SK-N-SH treated with all-trans-retinoic acid at 6 μM for 48 hours (cell line): ENCODE results near the gene SFRP2.

Source experiments
- ATAC-seq: fragments of 200-7000 bp; cut with Tn5 transposase; 3 replicates; pipeline ENCODE4 v1.9.1; 2020; ENCODE audit warnings: mild to moderate bottlenecking, moderate library complexity
- ARNTL ChIP-seq: fragments of 450-650 bp; formaldehyde crosslinking; IDR thresholded peaks from 2 replicates; pipeline ENCODE4 v1.5.0; 2020; ENCODE audit warnings: low read depth, mild to moderate bottlenecking, moderate library complexity, borderline replicate concordance
- BACH2 ChIP-seq: fragments of 250-450 bp; sonication (Bioruptor Pico); IDR thresholded peaks from 2 replicates; pipeline ENCODE4 v1.9.0; 2021; ENCODE audit warnings: mild to moderate bottlenecking, borderline replicate concordance
- CREB5 ChIP-seq: fragments of 250-450 bp; sonication (Bioruptor Pico); IDR thresholded peaks from 2 replicates; pipeline ENCODE4 v1.5.1; 2020; ENCODE audit warnings: low read depth, mild to moderate bottlenecking, moderate library complexity
- CSDC2 ChIP-seq: fragments of 250-450 bp; sonication (Bioruptor Pico); IDR thresholded peaks from 2 replicates; pipeline ENCODE4 v1.5.0; 2020; ENCODE audit warnings: mild to moderate bottlenecking, moderate library complexity
- CSRNP3 ChIP-seq: fragments of 250-450 bp; sonication (Bioruptor Pico); IDR thresholded peaks from 2 replicates; pipeline ENCODE4 v1.5.1; 2021; ENCODE audit warnings: mild to moderate bottlenecking, moderate library complexity
- ESRRG ChIP-seq: fragments of 250-450 bp; sonication (Bioruptor Pico); IDR thresholded peaks from 2 replicates; pipeline ENCODE4 v1.6.1; 2021; ENCODE audit warnings: mild to moderate bottlenecking
- GLIS3 ChIP-seq: fragments of 250-450 bp; sonication (Bioruptor Pico); IDR thresholded peaks from 2 replicates; pipeline ENCODE4 v1.5.0; 2020; ENCODE audit warnings: mild to moderate bottlenecking, moderate library complexity
- ISL1 ChIP-seq: fragments of 250-450 bp; sonication (Bioruptor Pico); IDR thresholded peaks from 2 replicates; pipeline ENCODE4 v2.1.2; 2022; ENCODE audit warnings: mild to moderate bottlenecking, moderate library complexity
- OSR1 ChIP-seq: fragments of 250-450 bp; sonication (Bioruptor Pico); IDR thresholded peaks from 2 replicates; pipeline ENCODE4 v1.8.0; 2022; ENCODE audit warnings: moderate library complexity, mild to moderate bottlenecking, inconsistent platforms
- PATZ1 ChIP-seq: fragments of 250-450 bp; sonication (Bioruptor Pico); IDR thresholded peaks from 2 replicates; pipeline ENCODE4 v1.8.0; 2020; ENCODE audit warnings: mild to moderate bottlenecking, moderate library complexity, borderline replicate concordance
- PPARA ChIP-seq: fragments of 250-450 bp; sonication (Bioruptor Pico); IDR thresholded peaks from 2 replicates; pipeline ENCODE4 v1.5.0; 2020; ENCODE audit warnings: mild to moderate bottlenecking, borderline replicate concordance
- TCF4 ChIP-seq: fragments of 250-450 bp; sonication (Bioruptor Pico); IDR thresholded peaks from 2 replicates; pipeline ENCODE4 v1.8.0; 2021; ENCODE audit warnings: mild to moderate bottlenecking, moderate library complexity, borderline replicate concordance
- TOX ChIP-seq: fragments of 250-450 bp; sonication (Bioruptor Pico); IDR thresholded peaks from 2 replicates; pipeline ENCODE4 v1.8.0; 2021; ENCODE audit warnings: mild to moderate bottlenecking, moderate library complexity, borderline replicate concordance
- TSHZ2 ChIP-seq: fragments of 250-450 bp; sonication (Bioruptor Pico); IDR thresholded peaks from 2 replicates; pipeline ENCODE4 v1.5.0; 2020; ENCODE audit warnings: mild to moderate bottlenecking, moderate library complexity
- ZC3H10 ChIP-seq: fragments of 250-450 bp; sonication (Bioruptor Pico); IDR thresholded peaks from 2 replicates; pipeline ENCODE4 v1.5.1; 2021; ENCODE audit warnings: mild to moderate bottlenecking, moderate library complexity
- ZNF565 ChIP-seq: fragments of 450-650 bp; formaldehyde crosslinking; conservative IDR thresholded peaks from 2 replicates; pipeline ENCODE4 v1.5.0; 2020; ENCODE audit warnings: low read depth, mild to moderate bottlenecking, moderate library complexity
- ZNF70 ChIP-seq: fragments of 450-650 bp; formaldehyde crosslinking; IDR thresholded peaks from 2 replicates; pipeline ENCODE4 v1.5.0; 2020; ENCODE audit warnings: mild to moderate bottlenecking, moderate library complexity
- ZNF8 ChIP-seq: fragments of 450-650 bp; formaldehyde crosslinking; IDR thresholded peaks from 2 replicates; pipeline ENCODE4 v1.5.0; 2020; ENCODE audit warnings: mild to moderate bottlenecking, moderate library complexity

The SFRP2 gene

GRCh38 chr4:153741541-153741940 is 47.3 kb downstream of the SFRP2 start (continued):
- TF ChIP-seq TSHZ2 = no peak
- no peak for TF ChIP-seq TCF4 (CRISPR knock-in tag)
- no peak for TF ChIP-seq PPARA (CRISPR knock-in tag)

- TF ChIP-seq OSR1 (no peak), ISL1 (CRISPR knock-in tag) (peak; percentile 76)
- ATAC-seq = no peak
Measured at GRCh38 chr4:153735906-153736461, 52.9 kb downstream of the SFRP2 start.

- TF ChIP-seq PATZ1 (no peak), ESRRG (CRISPR knock-in tag) (no peak), ZNF565 (CRISPR knock-in tag) (no peak), PPARA (CRISPR knock-in tag) (no peak), ZC3H10 (CRISPR knock-in tag) (no peak), TOX (CRISPR knock-in tag) (no peak), ARNTL (CRISPR knock-in tag) (no peak), GLIS3 (CRISPR knock-in tag) (no peak), TSHZ2 (no peak), ZNF70 (no peak), CSRNP3 (CRISPR knock-in tag) (no peak), CREB5 (CRISPR knock-in tag) (no peak), CSDC2 (CRISPR knock-in tag) (no peak), BACH2 (CRISPR knock-in tag) (no peak), ZNF8 (no peak)
- no peak for ATAC-seq
Measured at GRCh38 chr4:153733751-153734448, 55.0 kb downstream of the SFRP2 start.
